H1 (cell line): ENCODE results near the gene NR2F1-AS1.

Source experiments
- CEBPB ChIP-seq: IDR thresholded peaks from 2 replicates; pipeline ENCODE4 v1.6.1; 2012; ENCODE audit warnings: low read depth, low read length
- EZH2 ChIP-seq: fragments of 200-600 bp; sonication (generic); IDR thresholded peaks from 2 replicates; pipeline ENCODE4 v1.7.1; 2012; ENCODE audit warnings: low read depth, mild to moderate bottlenecking, moderate library complexity, low read length, inconsistent platforms; ENCODE audit not compliant: severe bottlenecking
- RAD21 ChIP-seq, 2 experiments: IDR thresholded peaks in 1 of 2; conservative IDR thresholded peaks in 1 of 2; 2 replicates each; pipeline ENCODE4 v1.6.1; 2011; ENCODE audit warnings: low read depth in 2 of 2, low read length in 2 of 2, improper control_type of control experiment in 1 of 2, inconsistent platforms in 1 of 2, mild to moderate bottlenecking in 1 of 2, moderate library complexity in 1 of 2
- SIN3A ChIP-seq, 2 experiments: IDR thresholded peaks in 1 of 2; conservative IDR thresholded peaks in 1 of 2; 2 replicates each; pipeline ENCODE4 v1.6.1; 2011 to 2012; ENCODE audit warnings: low read length in 2 of 2, improper control_type of control experiment in 1 of 2, low read depth in 1 of 2, mild to moderate bottlenecking in 1 of 2
- TF ChIP-seq, protein P1 (sequence below), 3 experiments: IDR thresholded peaks; 1 replicate in 2 of 3; 2 replicates in 1 of 3; pipeline versions ENCODE4 v1.5.1 to v1.6.1; 2011; ENCODE audit warnings: low read length in 3 of 3, mild to moderate bottlenecking in 3 of 3, inconsistent platforms in 2 of 3, low read depth in 1 of 3, moderate library complexity in 1 of 3; ENCODE audit not compliant: insufficient read depth in 1 of 3; ENCODE audit errors: control extremely low read depth in 1 of 3

DNA sequence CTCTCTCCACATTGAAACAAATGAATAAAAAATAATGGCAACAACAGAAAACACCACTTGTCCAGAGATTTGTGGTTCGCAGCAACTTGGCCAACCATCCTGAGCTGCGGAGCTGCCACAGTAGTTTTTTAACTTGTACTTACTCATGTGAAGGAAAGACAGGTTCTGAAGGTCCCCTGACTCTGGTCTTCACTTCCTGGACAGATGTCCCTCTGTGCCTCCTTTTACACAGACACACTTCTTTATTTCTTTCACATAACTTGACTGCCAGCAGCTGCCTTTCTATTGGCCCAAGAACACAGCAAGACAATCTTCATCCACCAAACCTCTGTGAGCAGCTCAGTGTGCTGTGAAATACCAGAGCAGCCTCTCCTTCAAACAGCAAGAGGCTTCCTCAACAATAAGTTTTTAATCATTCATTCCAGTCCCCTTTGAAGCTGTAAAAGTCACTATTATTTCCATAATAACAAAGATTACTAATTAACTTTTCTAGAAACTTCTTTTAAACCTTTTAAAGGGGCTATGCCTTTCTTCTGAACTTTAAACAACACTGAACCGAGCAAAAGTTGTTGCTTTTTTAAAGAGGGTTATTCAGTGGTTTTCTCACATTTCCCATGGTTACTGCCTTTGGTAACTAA, 198.7 kb downstream of the NR2F1-AS1 start:
- TF ChIP-seq SIN3A (conservative IDR thresholded peaks at IDR 0.05 in 1 of 2, IDR thresholded peaks at IDR 0.05 in 1 of 2; ENCODE audit: low read depth in 1 of 2, low read length in 2 of 2) (no peak), EZH2 (no peak), CEBPB (no peak), RAD21 (IDR thresholded peaks at IDR 0.05 in 1 of 2, conservative IDR thresholded peaks at IDR 0.05 in 1 of 2; ENCODE audit: low read depth in 2 of 2, low read length in 2 of 2) (no peak)
- TF ChIP-seq, protein P1, sequence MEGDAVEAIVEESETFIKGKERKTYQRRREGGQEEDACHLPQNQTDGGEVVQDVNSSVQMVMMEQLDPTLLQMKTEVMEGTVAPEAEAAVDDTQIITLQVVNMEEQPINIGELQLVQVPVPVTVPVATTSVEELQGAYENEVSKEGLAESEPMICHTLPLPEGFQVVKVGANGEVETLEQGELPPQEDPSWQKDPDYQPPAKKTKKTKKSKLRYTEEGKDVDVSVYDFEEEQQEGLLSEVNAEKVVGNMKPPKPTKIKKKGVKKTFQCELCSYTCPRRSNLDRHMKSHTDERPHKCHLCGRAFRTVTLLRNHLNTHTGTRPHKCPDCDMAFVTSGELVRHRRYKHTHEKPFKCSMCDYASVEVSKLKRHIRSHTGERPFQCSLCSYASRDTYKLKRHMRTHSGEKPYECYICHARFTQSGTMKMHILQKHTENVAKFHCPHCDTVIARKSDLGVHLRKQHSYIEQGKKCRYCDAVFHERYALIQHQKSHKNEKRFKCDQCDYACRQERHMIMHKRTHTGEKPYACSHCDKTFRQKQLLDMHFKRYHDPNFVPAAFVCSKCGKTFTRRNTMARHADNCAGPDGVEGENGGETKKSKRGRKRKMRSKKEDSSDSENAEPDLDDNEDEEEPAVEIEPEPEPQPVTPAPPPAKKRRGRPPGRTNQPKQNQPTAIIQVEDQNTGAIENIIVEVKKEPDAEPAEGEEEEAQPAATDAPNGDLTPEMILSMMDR (IDR thresholded peaks at IDR 0.05; ENCODE audit: control extremely low read depth in 1 of 3, insufficient read depth in 1 of 3, low read depth in 1 of 3, low read length in 3 of 3), result no peak
